Thoracic aorta (tissue), 2 donors: Measurements from ENCODE around the gene UVRAG. TPM values are rescaled to one million over a fixed set of nuclear protein-coding genes. Genes with fewer than 3 reads are reported as not detected.

ENCODE experiments used
- ATAC-seq: fragments of 150-250 bp; one replicate; pipeline ENCODE4 v1.8.0; 2017; ENCODE audit warnings: low read depth; ENCODE audit not compliant: insufficient number of reproducible peaks, low FRiP score
- DNase-seq: peaks from one replicate; pipeline ENCODE4 v3.0.0-alpha.2; 2020; ENCODE audit warnings: low spot score
- H3K27ac ChIP-seq, 2 donors: fragments of 200-600 bp; sonication (generic); 1 replicate in 1 of 2; 2 replicates in 1 of 2; pipeline ENCODE4 v1.5.1; 2016; ENCODE audit warnings: mild to moderate bottlenecking in 2 of 2, moderate library complexity in 2 of 2
- H3K27me3 ChIP-seq: fragments of 200-600 bp; sonication (generic); replicated peaks from 2 replicates; pipeline ENCODE4 v1.6.0; 2016; ENCODE audit warnings: mild to moderate bottlenecking; ENCODE audit not compliant: insufficient read depth
- H3K36me3 ChIP-seq: fragments of 200-600 bp; sonication (generic); one replicate; pipeline ENCODE4 v1.5.1; 2016
- H3K4me1 ChIP-seq, 2 donors: fragments of 200-600 bp; sonication (generic); 1 replicate in 1 of 2; 2 replicates in 1 of 2; pipeline versions ENCODE4 v1.5.1 to v1.6.0; 2016; ENCODE audit warnings: low read depth in 2 of 2, mild to moderate bottlenecking in 1 of 2; ENCODE audit not compliant: control insufficient read depth in 1 of 2
- H3K4me3 ChIP-seq: fragments of 200-600 bp; sonication (generic); 2 replicates; pipeline ENCODE4 v1.5.1; 2016; ENCODE audit warnings: mild to moderate bottlenecking
- H3K9me3 ChIP-seq: fragments of 200-600 bp; sonication (generic); 2 replicates; pipeline ENCODE4 v1.5.1; 2016
- total RNA-seq, 2 donors: library from RNA; depleted of rRNA; stranded (reverse); fragments of >200 nt; gene quantifications; one replicate each; pipeline versions ENCODE4 v1.1.0 to v1.2.3, GENCODE V29; 2016
- TF ChIP-seq, protein P1 (sequence below): fragments of 200-600 bp; sonication (generic); IDR thresholded peaks from one replicate; pipeline ENCODE4 v1.5.1; 2019; ENCODE audit warnings: antibody characterized with exemption

The UVRAG gene
- total RNA-seq, 2 donors from 2014 or later, result 20.4 to 27.7 TPM

- ATAC-seq, result no peak
- Histone ChIP-seq H3K36me3 (no peaks in the 10 kb centered on the region), H3K27ac (no peak overlapping the region), H3K4me1 (peaks cover 7% of the 10 kb centered on the region in 2 donors), H3K4me3 (no peak overlapping the region), H3K27me3 (no peaks in the 10 kb centered on the region), H3K9me3 (no peaks in the 10 kb centered on the region)
- TF ChIP-seq, protein P1, sequence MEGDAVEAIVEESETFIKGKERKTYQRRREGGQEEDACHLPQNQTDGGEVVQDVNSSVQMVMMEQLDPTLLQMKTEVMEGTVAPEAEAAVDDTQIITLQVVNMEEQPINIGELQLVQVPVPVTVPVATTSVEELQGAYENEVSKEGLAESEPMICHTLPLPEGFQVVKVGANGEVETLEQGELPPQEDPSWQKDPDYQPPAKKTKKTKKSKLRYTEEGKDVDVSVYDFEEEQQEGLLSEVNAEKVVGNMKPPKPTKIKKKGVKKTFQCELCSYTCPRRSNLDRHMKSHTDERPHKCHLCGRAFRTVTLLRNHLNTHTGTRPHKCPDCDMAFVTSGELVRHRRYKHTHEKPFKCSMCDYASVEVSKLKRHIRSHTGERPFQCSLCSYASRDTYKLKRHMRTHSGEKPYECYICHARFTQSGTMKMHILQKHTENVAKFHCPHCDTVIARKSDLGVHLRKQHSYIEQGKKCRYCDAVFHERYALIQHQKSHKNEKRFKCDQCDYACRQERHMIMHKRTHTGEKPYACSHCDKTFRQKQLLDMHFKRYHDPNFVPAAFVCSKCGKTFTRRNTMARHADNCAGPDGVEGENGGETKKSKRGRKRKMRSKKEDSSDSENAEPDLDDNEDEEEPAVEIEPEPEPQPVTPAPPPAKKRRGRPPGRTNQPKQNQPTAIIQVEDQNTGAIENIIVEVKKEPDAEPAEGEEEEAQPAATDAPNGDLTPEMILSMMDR, result no peak
- DNase-seq, result no peak
Measured at GRCh38 chr11:76104285-76104684, 289.3 kb downstream of the UVRAG start.

GRCh38 chr11:76105637-76106036 is 290.6 kb downstream of the UVRAG start:
- DNase-seq (no peak), ATAC-seq (no peak)
- Histone ChIP-seq H3K4me1 (peaks cover 7% of the 10 kb centered on the region in 2 donors), H3K27me3 (no peaks in the 10 kb centered on the region), H3K27ac (no peak overlapping the region), H3K9me3 (no peaks in the 10 kb centered on the region), H3K4me3 (no peak overlapping the region), H3K36me3 (no peaks in the 10 kb centered on the region)
- TF ChIP-seq, protein P1, result no peak

GRCh38 chr11:76107971-76108370 is 293.0 kb downstream of the UVRAG start:
- Histone ChIP-seq H3K27me3 (no peaks in the 10 kb centered on the region), H3K4me3 (no peak overlapping the region), H3K4me1 (peaks cover 0 to under 1% of the 10 kb centered on the region in 2 donors), H3K36me3 (no peaks in the 10 kb centered on the region), H3K27ac (no peak overlapping the region), H3K9me3 (no peaks in the 10 kb centered on the region)
- DNase-seq (no peak), ATAC-seq (no peak)
- TF ChIP-seq, protein P1, result no peak

GRCh38 chr11:76114238-76114637 is 299.2 kb downstream of the UVRAG start:
- no peaks in the 10 kb centered on the region for H3K27me3 ChIP-seq
- no peaks in the 10 kb centered on the region for H3K9me3 ChIP-seq
- no peak overlapping the region for H3K27ac ChIP-seq
- H3K36me3 ChIP-seq, result no peaks in the 10 kb centered on the region
- no peak overlapping the region for H3K4me3 ChIP-seq
- H3K4me1 ChIP-seq, result peaks cover 5 to 19% of the 10 kb centered on the region in 2 donors
- DNase-seq (no peak), ATAC-seq (no peak)
- TF ChIP-seq, protein P1, result no peak

- Histone ChIP-seq H3K27ac (no peak overlapping the region), H3K9me3 (no peaks in the 10 kb centered on the region), H3K27me3 (no peaks in the 10 kb centered on the region), H3K36me3 (no peaks in the 10 kb centered on the region), H3K4me1 (peaks cover 9 to 32% of the 10 kb centered on the region in 2 donors), H3K4me3 (no peak overlapping the region)
- DNase-seq (no peak), ATAC-seq (no peak)
- TF ChIP-seq, protein P1, result no peak
Measured at GRCh38 chr11:76115555-76115954, 300.5 kb downstream of the UVRAG start.
